Suprapubic skin (tissue), 4 donors: ENCODE data around the gene LIPA.

Experiments
- POLR2A ChIP-seq, 2 donors: fragments of 450-650 bp; IDR thresholded peaks; one replicate each; pipeline ENCODE4 v1.6.1; 2017; ENCODE audit warnings: antibody characterized with exemption in 2 of 2, mild to moderate bottlenecking in 2 of 2, moderate library complexity in 2 of 2
- POLR2AphosphoS5 ChIP-seq, 3 donors: sonication (generic); formaldehyde crosslinking; IDR thresholded peaks; one replicate each; pipeline ENCODE4 v1.6.1; 2017; ENCODE audit warnings: antibody characterized with exemption in 3 of 3

- TF ChIP-seq POLR2A (IDR thresholded peaks at IDR 0.05) (no peak), POLR2AphosphoS5 (IDR thresholded peaks at IDR 0.05) (no peak)
Observed at GRCh38 chr10:89263091-89263490, 11.5 kb upstream of the LIPA start.
